Natural killer cell (primary cell): ENCODE results near the gene FBXL16. TPM values are rescaled to one million over a fixed set of nuclear protein-coding genes. Genes with fewer than 3 reads are reported as not detected.

Experiments
- ATAC-seq, 3 donors: fragments of 150-1000 bp in 2 of 3; fragments of 200-7000 bp in 1 of 3; cut with Tn5 transposase; 1 replicate in 1 of 3; 2 replicates in 2 of 3; pipeline ENCODE4 v1.10.0; 2021; ENCODE audit warnings: mild to moderate bottlenecking in 2 of 3, moderate library complexity in 2 of 3
- DNase-seq, 2 donors: peaks; one replicate each; pipeline versions ENCODE4 v3.0.0 to v3.0.0-alpha.2; 2013 to 2021; ENCODE audit warnings: mixed read lengths in 1 of 2
- H3K27ac ChIP-seq: one replicate; pipeline ENCODE4 v1.5.1; 2013; ENCODE audit warnings: mild to moderate bottlenecking, low read length
- H3K27me3 ChIP-seq: one replicate; pipeline ENCODE4 v1.6.1; 2013; ENCODE audit warnings: low read length; ENCODE audit not compliant: control insufficient read depth, insufficient read depth
- H3K36me3 ChIP-seq: one replicate; pipeline ENCODE4 v1.6.1; 2013; ENCODE audit warnings: low read length; ENCODE audit not compliant: control insufficient read depth, insufficient read depth
- H3K4me1 ChIP-seq: one replicate; pipeline ENCODE4 v1.6.1; 2013; ENCODE audit warnings: low read length; ENCODE audit not compliant: control insufficient read depth, insufficient read depth
- H3K4me3 ChIP-seq: one replicate; pipeline ENCODE4 v1.5.1; 2013; ENCODE audit warnings: low read length
- H3K9me3 ChIP-seq: one replicate; pipeline ENCODE4 v1.6.1; 2013; ENCODE audit warnings: low read length; ENCODE audit not compliant: control insufficient read depth, insufficient read depth
- H3K27ac Mint-ChIP-seq, 2 donors: one replicate each; pipeline ENCODE4 v1.8.0; 2022; ENCODE audit warnings: mild to moderate bottlenecking in 2 of 2, mixed read lengths in 2 of 2, moderate library complexity in 1 of 2
- H3K27me3 Mint-ChIP-seq, 2 donors: one replicate each; pipeline ENCODE4 v1.8.0; 2022; ENCODE audit warnings: low read depth in 2 of 2, mixed read lengths in 2 of 2
- H3K36me3 Mint-ChIP-seq: one replicate; pipeline ENCODE4 v1.8.0; 2022; ENCODE audit warnings: mixed read lengths
- H3K4me1 Mint-ChIP-seq, 2 donors: one replicate each; pipeline ENCODE4 v1.8.0; 2022; ENCODE audit warnings: mixed read lengths in 2 of 2
- H3K4me3 Mint-ChIP-seq: one replicate; pipeline ENCODE4 v1.8.0; 2022; ENCODE audit warnings: mild to moderate bottlenecking, moderate library complexity, mixed read lengths
- H3K9me3 Mint-ChIP-seq, 2 donors: one replicate each; pipeline ENCODE4 v1.8.0; 2022; ENCODE audit warnings: mixed read lengths in 2 of 2
- WGBS: methylation state at CpG from one replicate; pipeline ENCODE4 v1.1.7; 2013; ENCODE audit warnings: missing lambda C conversion rate; ENCODE audit not compliant: insufficient coverage; 5-methylcytosine and 5-hydroxymethylcytosine counted together
- intact Hi-C: fragments of 100-400 bp; cut with micrococcal nuclease; formaldehyde crosslinking; loops from one replicate; pipeline ENCODE4 v1.14.2; 2022
- total RNA-seq, 4 donors: library from RNA; stranded (reverse); fragments of 120-200 nt in 1 of 4; gene quantifications; one replicate each; pipeline versions ENCODE4 v1.2.3 to v1.2.4, GENCODE V29; 2013 to 2022
- TF ChIP-seq, protein P1 (sequence below): fragments of 200-600 bp; IDR thresholded peaks from one replicate; pipeline ENCODE4 v1.8.0; 2022; ENCODE audit warnings: antibody characterized with exemption

Gene FBXL16
- total RNA-seq, 3 donors from 2014 or later (not counting 1 experiment from before 2014, with no cell fraction given), result 0.48 to 0.79 TPM; not detected in 1

DNA sequence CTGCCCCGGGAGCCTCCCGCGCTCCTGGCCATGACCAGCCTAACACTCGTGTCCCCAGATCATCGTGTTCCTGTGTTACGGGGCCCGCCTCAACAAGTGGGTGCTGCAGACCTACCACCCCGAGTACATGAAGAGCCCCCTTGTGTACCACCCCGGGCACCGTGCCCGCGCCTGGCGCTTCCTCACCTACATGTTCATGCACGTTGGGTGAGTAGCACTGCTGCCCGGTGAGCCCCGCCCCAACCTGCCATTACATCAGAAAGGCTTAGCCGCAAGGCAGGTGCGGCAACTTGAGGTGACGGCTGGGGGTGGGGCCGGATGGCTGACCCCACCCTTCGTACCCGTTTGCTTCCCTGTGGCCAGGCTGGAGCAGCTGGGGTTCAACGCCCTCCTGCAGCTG is 28.7 kb downstream of the FBXL16 start:
- WGBS, result 79% methylated on average over 23 of the region's 23 CpGs
- no peak overlapping the region for H3K4me3 Mint-ChIP-seq
- H3K9me3 ChIP-seq, result no peaks in the 10 kb centered on the region
- H3K27ac Mint-ChIP-seq, result no peak overlapping the region
- H3K4me3 ChIP-seq, result no peak overlapping the region
- H3K4me1 Mint-ChIP-seq, result peaks cover 0 to 23% of the 10 kb centered on the region in 2 donors
- DNase-seq, result peak in 1 of 2 donors; percentile 56
- no peaks in the 10 kb centered on the region for H3K27me3 Mint-ChIP-seq
- no peak overlapping the region for H3K27ac ChIP-seq
- no peak for ATAC-seq
- intact Hi-C loops, result no loop called here
- H3K36me3 Mint-ChIP-seq, result no peaks in the 10 kb centered on the region
- peaks cover 42% of the 10 kb centered on the region for H3K4me1 ChIP-seq
- peaks cover 3% of the 10 kb centered on the region for H3K27me3 ChIP-seq
- TF ChIP-seq, protein P1, sequence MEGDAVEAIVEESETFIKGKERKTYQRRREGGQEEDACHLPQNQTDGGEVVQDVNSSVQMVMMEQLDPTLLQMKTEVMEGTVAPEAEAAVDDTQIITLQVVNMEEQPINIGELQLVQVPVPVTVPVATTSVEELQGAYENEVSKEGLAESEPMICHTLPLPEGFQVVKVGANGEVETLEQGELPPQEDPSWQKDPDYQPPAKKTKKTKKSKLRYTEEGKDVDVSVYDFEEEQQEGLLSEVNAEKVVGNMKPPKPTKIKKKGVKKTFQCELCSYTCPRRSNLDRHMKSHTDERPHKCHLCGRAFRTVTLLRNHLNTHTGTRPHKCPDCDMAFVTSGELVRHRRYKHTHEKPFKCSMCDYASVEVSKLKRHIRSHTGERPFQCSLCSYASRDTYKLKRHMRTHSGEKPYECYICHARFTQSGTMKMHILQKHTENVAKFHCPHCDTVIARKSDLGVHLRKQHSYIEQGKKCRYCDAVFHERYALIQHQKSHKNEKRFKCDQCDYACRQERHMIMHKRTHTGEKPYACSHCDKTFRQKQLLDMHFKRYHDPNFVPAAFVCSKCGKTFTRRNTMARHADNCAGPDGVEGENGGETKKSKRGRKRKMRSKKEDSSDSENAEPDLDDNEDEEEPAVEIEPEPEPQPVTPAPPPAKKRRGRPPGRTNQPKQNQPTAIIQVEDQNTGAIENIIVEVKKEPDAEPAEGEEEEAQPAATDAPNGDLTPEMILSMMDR, result no peak
- H3K36me3 ChIP-seq, result peaks cover 22% of the 10 kb centered on the region
- no peaks in the 10 kb centered on the region for H3K9me3 Mint-ChIP-seq

DNA sequence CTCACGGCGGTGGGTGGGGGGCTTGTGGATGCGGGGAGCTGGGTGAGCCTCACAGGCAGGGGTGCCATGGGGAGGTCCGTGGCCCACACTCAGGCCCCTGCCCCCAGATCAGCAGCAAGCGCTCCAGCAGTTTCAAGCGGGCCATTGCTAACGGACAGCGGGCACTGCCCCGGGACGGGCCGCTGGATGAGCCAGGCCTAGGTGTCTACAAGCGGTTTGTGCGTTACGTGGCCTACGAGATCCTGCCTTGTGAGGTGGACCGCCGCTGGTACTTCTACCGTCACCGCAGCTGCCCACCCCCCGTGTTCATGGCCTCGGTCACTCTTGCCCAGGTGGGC is 29.1 kb downstream of the FBXL16 start:
- H3K9me3 ChIP-seq, result no peaks in the 10 kb centered on the region
- no peak overlapping the region for H3K4me3 ChIP-seq
- TF ChIP-seq, protein P1, result no peak
- Mint-ChIP-seq H3K4me1 (peaks cover 0 to 21% of the 10 kb centered on the region in 2 donors), H3K9me3 (no peaks in the 10 kb centered on the region), H3K27me3 (no peaks in the 10 kb centered on the region), H3K36me3 (no peaks in the 10 kb centered on the region), H3K27ac (no peak overlapping the region), H3K4me3 (no peak overlapping the region)
- no peak overlapping the region for H3K27ac ChIP-seq
- peaks cover 18% of the 10 kb centered on the region for H3K36me3 ChIP-seq
- no peak for ATAC-seq
- peaks cover 3% of the 10 kb centered on the region for H3K27me3 ChIP-seq
- no peak for DNase-seq
- WGBS, result 95% methylated on average over 21 of the region's 21 CpGs
- intact Hi-C loops, result no loop called here
- peaks cover 39% of the 10 kb centered on the region for H3K4me1 ChIP-seq

DNA sequence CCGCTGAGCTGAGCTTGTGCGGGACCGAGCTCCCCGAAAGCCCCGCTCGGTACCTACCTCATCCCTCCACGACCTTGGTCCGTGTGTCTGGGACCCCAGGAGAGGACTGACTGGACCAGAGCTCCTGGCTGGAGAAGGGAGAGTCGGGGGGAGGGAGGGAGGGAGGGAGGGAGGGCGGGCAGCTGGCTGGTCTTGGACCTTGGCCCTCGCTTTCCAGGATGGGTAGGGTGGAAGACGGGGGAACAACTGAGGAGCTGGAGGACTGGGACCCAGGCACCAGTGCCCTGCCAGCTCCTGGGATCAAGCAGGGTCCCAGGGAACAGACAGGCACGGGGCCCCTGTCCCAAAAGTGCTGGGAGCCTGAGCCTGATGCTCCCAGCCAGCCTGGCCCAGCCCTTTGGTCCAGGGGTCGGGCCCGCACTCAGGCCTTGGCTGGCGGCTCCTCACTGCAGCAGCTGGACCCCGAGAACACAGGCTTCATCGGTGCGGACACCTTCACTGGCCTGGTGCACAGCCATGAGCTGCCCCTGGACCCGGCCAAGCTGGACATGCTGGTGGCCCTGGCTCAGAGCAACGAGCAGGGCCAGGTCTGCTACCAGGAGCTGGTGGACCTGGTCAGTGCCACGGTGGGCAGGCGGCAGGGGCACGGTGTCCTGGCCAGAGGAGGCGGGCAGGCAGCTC is 29.6 kb downstream of the FBXL16 start:
- peaks cover 0 to 17% of the 10 kb centered on the region in 2 donors for H3K4me1 Mint-ChIP-seq
- intact Hi-C loops, result no loop called here
- H3K27ac Mint-ChIP-seq, result no peak overlapping the region
- no peaks in the 10 kb centered on the region for H3K36me3 Mint-ChIP-seq
- H3K4me3 ChIP-seq, result no peak overlapping the region
- peaks cover 3% of the 10 kb centered on the region for H3K27me3 ChIP-seq
- H3K9me3 Mint-ChIP-seq, result no peaks in the 10 kb centered on the region
- H3K27me3 Mint-ChIP-seq, result no peaks in the 10 kb centered on the region
- peaks cover 34% of the 10 kb centered on the region for H3K4me1 ChIP-seq
- H3K9me3 ChIP-seq, result no peaks in the 10 kb centered on the region
- H3K36me3 ChIP-seq, result peaks cover 18% of the 10 kb centered on the region
- no peak for DNase-seq
- 76% methylated on average over 20 of the region's 25 CpGs for WGBS
- ATAC-seq, result no peak
- TF ChIP-seq, protein P1, result no peak
- H3K27ac ChIP-seq, result no peak overlapping the region
- H3K4me3 Mint-ChIP-seq, result no peak overlapping the region
